Measurements from ENCODE around the gene CMSS1. TPM values are rescaled to one million over a fixed set of nuclear protein-coding genes. Genes with fewer than 3 reads are reported as not detected.
"Not testable (repeated sequence)": the region's sequence is repeated elsewhere in the genome, so short reads cannot be mapped to it uniquely, and the experiment has no call there.

The CMSS1 gene
- total RNA-seq, 1 experiment from 2014 or later: 64.3 TPM

DNA sequence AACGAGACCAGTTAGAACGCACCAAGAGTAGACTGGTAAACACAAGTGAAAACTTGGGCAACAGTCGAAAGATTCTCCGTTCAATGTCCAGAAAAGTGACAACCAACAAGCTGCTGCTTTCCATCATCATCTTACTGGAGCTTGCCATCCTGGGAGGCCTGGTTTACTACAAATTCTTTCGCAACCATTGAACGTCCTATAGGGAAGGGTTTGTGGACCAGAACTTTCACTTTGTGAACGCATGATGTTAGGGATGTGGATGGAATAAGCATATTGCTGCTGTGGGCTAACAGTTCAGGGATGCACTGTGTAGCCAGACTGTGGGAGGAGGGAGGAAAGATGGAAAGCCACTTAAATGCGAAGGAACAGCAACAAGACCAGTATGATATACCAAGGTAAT lies 408.2 kb downstream of the CMSS1 start:
- no peak for DNase-seq (ENCODE audit: low read depth)

- no peak for DNase-seq (ENCODE audit: low read depth)
Observed at GRCh38 chr3:100226712-100227429, 409.2 kb downstream of the CMSS1 start.

DNA sequence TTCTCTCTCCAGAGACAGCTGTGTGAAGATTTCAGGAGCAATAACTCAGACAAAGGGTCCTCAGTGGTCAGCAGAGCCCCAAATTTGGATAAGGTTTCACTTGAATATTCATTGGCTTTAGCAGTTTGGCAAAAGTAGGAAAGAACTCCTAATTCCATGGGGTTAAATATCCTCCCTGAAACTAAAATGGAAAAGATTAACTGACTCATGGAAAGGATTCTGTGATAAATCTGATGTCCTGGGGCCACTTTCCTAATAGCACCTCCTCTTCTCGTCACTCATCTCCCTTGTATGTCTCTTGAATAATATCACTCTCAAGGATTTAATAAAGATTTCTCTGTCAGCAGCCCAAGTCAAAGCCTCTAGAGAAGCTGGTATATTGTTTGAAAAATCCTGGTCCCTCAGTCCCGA lies 409.9 kb downstream of the CMSS1 start:
- DNase-seq (ENCODE audit: low read depth): no peak

GRCh38 chr3:100228247-100228646 lies 410.6 kb downstream of the CMSS1 start:
- no peak for DNase-seq (ENCODE audit: low read depth)

DNA sequence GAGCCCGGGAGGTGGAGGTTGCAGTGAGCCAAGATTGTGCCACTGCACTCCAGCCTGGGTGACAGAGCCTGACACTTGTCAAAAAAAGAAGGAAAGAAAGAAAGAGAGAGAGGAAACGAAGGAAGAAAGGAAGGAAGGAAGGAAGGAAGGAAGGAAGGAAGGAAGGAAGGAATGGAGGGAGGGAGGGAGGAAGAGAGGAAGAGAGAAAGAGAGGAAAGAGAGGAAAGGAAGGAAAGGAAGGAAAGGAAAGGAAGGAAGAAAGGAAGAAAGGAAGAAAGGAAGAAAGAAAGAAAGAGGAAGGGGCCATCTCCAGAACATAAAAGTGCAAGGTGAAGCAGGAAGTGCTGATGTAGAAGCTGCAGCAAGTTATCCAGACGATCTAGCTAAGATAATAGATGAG lies 411.5 kb downstream of the CMSS1 start:
- DNase-seq (ENCODE audit: low read depth): not testable (repeated sequence)

- no peak for DNase-seq (ENCODE audit: low read depth)
Observed at GRCh38 chr3:100230710-100231109, 413.0 kb downstream of the CMSS1 start.

Other genes starting within 250 kb of the CMSS1 start
- gene COL8A1, start 179.3 kb upstream of the CMSS1 start, total RNA-seq (2014; rRNA removed; shearing (Covaris generic)): 4.7 and 5.2 TPM in 2 replicates